ENCODE results near the gene FBXL22.

DNA sequence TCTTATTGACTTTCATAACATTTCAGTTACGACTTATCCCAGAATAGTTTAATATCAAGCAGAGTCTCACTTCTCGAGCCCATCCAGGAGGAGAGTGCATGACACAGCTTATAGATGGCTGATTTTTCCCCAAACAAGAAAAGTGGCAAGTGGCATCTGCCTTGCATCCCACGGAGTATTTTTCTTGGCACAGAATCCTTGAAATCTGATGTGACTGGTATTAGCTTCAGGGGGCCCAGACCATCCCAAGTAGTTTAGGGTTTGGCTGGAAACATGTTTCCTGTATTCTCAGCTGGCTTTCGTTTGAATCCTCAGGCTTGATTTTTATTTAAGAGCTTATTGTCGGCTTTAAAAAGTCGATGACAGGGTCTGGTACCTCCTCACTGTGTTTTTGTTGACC lies 20.7 kb upstream of the FBXL22 start:
- TF ChIP-seq, protein P1, sequence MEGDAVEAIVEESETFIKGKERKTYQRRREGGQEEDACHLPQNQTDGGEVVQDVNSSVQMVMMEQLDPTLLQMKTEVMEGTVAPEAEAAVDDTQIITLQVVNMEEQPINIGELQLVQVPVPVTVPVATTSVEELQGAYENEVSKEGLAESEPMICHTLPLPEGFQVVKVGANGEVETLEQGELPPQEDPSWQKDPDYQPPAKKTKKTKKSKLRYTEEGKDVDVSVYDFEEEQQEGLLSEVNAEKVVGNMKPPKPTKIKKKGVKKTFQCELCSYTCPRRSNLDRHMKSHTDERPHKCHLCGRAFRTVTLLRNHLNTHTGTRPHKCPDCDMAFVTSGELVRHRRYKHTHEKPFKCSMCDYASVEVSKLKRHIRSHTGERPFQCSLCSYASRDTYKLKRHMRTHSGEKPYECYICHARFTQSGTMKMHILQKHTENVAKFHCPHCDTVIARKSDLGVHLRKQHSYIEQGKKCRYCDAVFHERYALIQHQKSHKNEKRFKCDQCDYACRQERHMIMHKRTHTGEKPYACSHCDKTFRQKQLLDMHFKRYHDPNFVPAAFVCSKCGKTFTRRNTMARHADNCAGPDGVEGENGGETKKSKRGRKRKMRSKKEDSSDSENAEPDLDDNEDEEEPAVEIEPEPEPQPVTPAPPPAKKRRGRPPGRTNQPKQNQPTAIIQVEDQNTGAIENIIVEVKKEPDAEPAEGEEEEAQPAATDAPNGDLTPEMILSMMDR (conservative IDR thresholded peaks at IDR 0.05 in 1 of 2, IDR thresholded peaks at IDR 0.05 in 1 of 2; ENCODE audit: low read depth in 1 of 2, low read length in 2 of 2): no peak
- no peak for TF ChIP-seq EZH2 (IDR thresholded peaks at IDR 0.05; ENCODE audit: low read length, missing control alignments)
